GM23338 (cell line): ENCODE results near the gene DPH1. TPM values are rescaled to one million over a fixed set of nuclear protein-coding genes. Genes with fewer than 3 reads are reported as not detected.
"Not testable (repeated sequence)": the region's sequence is repeated elsewhere in the genome, so short reads cannot be mapped to it uniquely, and the experiment has no call there.

Experiments
- ATAC-seq: fragments of 200-7000 bp; cut with Tn5 transposase; 3 replicates; pipeline ENCODE4 v1.9.1; 2020
- DNase-seq: peaks from one replicate; pipeline ENCODE4 v3.0.0-alpha.2; 2015; ENCODE audit warnings: low spot score
- H2AFZ ChIP-seq: fragments of 200-600 bp; sonication (generic); 2 replicates; pipeline ENCODE4 v1.8.0; 2016; ENCODE audit warnings: antibody characterized with exemption, mild to moderate bottlenecking, moderate library complexity
- H3F3A ChIP-seq: fragments of 200-600 bp; sonication (generic); replicated peaks from 2 replicates; pipeline ENCODE4 v1.8.0; 2017; ENCODE audit warnings: antibody characterized with exemption, mixed run types, low read depth
- H3K27ac ChIP-seq: fragments of 200-600 bp; sonication (generic); 2 replicates; pipeline ENCODE4 v1.6.1; 2016; ENCODE audit warnings: low read depth
- H3K27me3 ChIP-seq: fragments of 200-600 bp; sonication (generic); 2 replicates; pipeline ENCODE4 v1.8.0; 2016; ENCODE audit warnings: mild to moderate bottlenecking, mixed run types, moderate library complexity; ENCODE audit not compliant: insufficient read depth
- H3K36me3 ChIP-seq: fragments of 200-600 bp; sonication (generic); 2 replicates; pipeline ENCODE4 v1.8.0; 2016; ENCODE audit warnings: mild to moderate bottlenecking; ENCODE audit not compliant: insufficient read depth
- H3K4me1 ChIP-seq: fragments of 200-600 bp; sonication (generic); 2 replicates; pipeline ENCODE4 v1.8.0; 2016; ENCODE audit warnings: mild to moderate bottlenecking, moderate library complexity; ENCODE audit not compliant: insufficient read depth
- H3K4me2 ChIP-seq: fragments of 200-600 bp; sonication (generic); 2 replicates; pipeline ENCODE4 v1.7.1; 2017; ENCODE audit warnings: mixed run types
- H3K4me3 ChIP-seq: fragments of 200-600 bp; sonication (generic); 2 replicates; pipeline ENCODE4 v1.6.1; 2016; ENCODE audit warnings: mixed run types
- H3K79me2 ChIP-seq: fragments of 200-600 bp; sonication (generic); replicated peaks from 2 replicates; pipeline ENCODE4 v1.8.0; 2017; ENCODE audit warnings: mild to moderate bottlenecking; ENCODE audit not compliant: insufficient read depth
- H3K9me2 ChIP-seq: fragments of 200-600 bp; sonication (generic); 2 replicates; pipeline ENCODE4 v1.8.0; 2017; ENCODE audit not compliant: insufficient read depth
- H4K20me1 ChIP-seq: fragments of 200-600 bp; sonication (generic); replicated peaks from 2 replicates; pipeline ENCODE4 v1.8.0; 2017; ENCODE audit warnings: mild to moderate bottlenecking; ENCODE audit not compliant: insufficient read depth
- H3K27ac Mint-ChIP-seq: 2 replicates; pipeline ENCODE4 v1.8.0; 2020; ENCODE audit warnings: inconsistent platforms, mild to moderate bottlenecking, moderate library complexity, mixed read lengths
- H3K27me3 Mint-ChIP-seq: 3 replicates; pipeline ENCODE4 v1.8.0; 2022; ENCODE audit warnings: low read depth, mild to moderate bottlenecking, moderate library complexity, mixed read lengths, inconsistent platforms; ENCODE audit not compliant: insufficient read depth, poor library complexity
- H3K36me3 Mint-ChIP-seq: 3 replicates; pipeline ENCODE4 v1.8.0; 2021; ENCODE audit warnings: low read depth, mild to moderate bottlenecking, inconsistent platforms, moderate library complexity, mixed read lengths
- H3K4me1 Mint-ChIP-seq: 3 replicates; pipeline ENCODE4 v1.8.0; 2020; ENCODE audit warnings: mild to moderate bottlenecking, inconsistent platforms, mixed read lengths
- H3K4me3 Mint-ChIP-seq: 3 replicates; pipeline ENCODE4 v1.8.0; 2021; ENCODE audit warnings: moderate library complexity, mild to moderate bottlenecking, inconsistent platforms, mixed read lengths
- H3K9me3 Mint-ChIP-seq: 3 replicates; pipeline ENCODE4 v1.8.0; 2020; ENCODE audit warnings: moderate library complexity, mild to moderate bottlenecking, inconsistent platforms, mixed read lengths
- CREB1 ChIP-seq: fragments of 250-450 bp; sonication (Bioruptor Pico); IDR thresholded peaks from 2 replicates; pipeline ENCODE4 v1.5.0; 2020; ENCODE audit warnings: low read depth, mild to moderate bottlenecking, moderate library complexity
- CTCF ChIP-seq, 2 experiments: fragments of 200-600 bp in 1 of 2; sonication (generic) in 1 of 2; conservative IDR thresholded peaks; 2 replicates each; pipeline versions ENCODE4 v1.5.1 to v1.6.1; 2016 to 2017; ENCODE audit warnings: antibody characterized with exemption in 2 of 2, low read depth in 2 of 2, mild to moderate bottlenecking in 2 of 2, moderate library complexity in 1 of 2
- EZH2 ChIP-seq: fragments of 200-600 bp; sonication (generic); IDR thresholded peaks from one replicate; pipeline ENCODE4 v1.8.0; 2017; ENCODE audit warnings: antibody characterized with exemption, mild to moderate bottlenecking, low read depth; ENCODE audit not compliant: unreplicated experiment
- JUNB ChIP-seq: IDR thresholded peaks from one replicate; pipeline ENCODE4 v1.6.1; 2016; ENCODE audit warnings: antibody characterized with exemption; ENCODE audit not compliant: unreplicated experiment
- NANOG ChIP-seq: IDR thresholded peaks from 2 replicates; pipeline ENCODE4 v1.6.1; 2016; ENCODE audit warnings: antibody characterized with exemption, borderline replicate concordance
- ZNF114 ChIP-seq: fragments of 250-450 bp; sonication (Bioruptor Pico); IDR thresholded peaks from 2 replicates; pipeline ENCODE4 v1.5.0; 2020; ENCODE audit warnings: mild to moderate bottlenecking, moderate library complexity
- polyA plus RNA-seq: library from polyadenylated mRNA; unstranded; fragments of >200 nt; fragmentation: Nextera tagmentation; extraction: Ambion mirVana; gene quantifications from 2 replicates; pipeline ENCODE4 v1.2.1, GENCODE V29; 2016
- total RNA-seq: library from RNA; depleted of rRNA; stranded (reverse); fragments of >200 nt; shearing (Covaris generic); gene quantifications from 2 replicates; pipeline ENCODE4 v1.2.3, GENCODE V29; 2014
- TF ChIP-seq, protein P1 (sequence below): fragments of 250-450 bp; sonication (Bioruptor Pico); IDR thresholded peaks from 2 replicates; pipeline ENCODE4 v1.5.0; 2020; ENCODE audit warnings: mild to moderate bottlenecking, moderate library complexity
- TF ChIP-seq, protein P2 (sequence below): IDR thresholded peaks from 2 replicates; pipeline ENCODE4 v1.6.1; 2016; ENCODE audit warnings: antibody characterized with exemption
- TF ChIP-seq, protein P3 (sequence below): IDR thresholded peaks from one replicate; pipeline ENCODE4 v1.6.1; 2018; ENCODE audit warnings: antibody characterized with exemption; ENCODE audit not compliant: unreplicated experiment

DPH1 gene
- total and polyA plus RNA-seq, 2 experiments from 2014 or later, result 11.8 to 28.2 TPM

GRCh38 chr17:1982793-1983366, 47.1 kb upstream of the DPH1 start:
- H3F3A ChIP-seq, H3K4me1 ChIP-seq, H3K9me3 Mint-ChIP-seq, H3K79me2 ChIP-seq, H3K9me2 ChIP-seq, H3K4me3 Mint-ChIP-seq, H3K36me3 Mint-ChIP-seq, H3K4me2 ChIP-seq, H4K20me1 ChIP-seq, H3K36me3 ChIP-seq, H3K27ac Mint-ChIP-seq, H3K4me1 Mint-ChIP-seq, H3K27ac ChIP-seq, H3K4me3 ChIP-seq: not testable (repeated sequence)
- ATAC-seq (peak; percentile 36), DNase-seq (peak; percentile 30)
- H3K27me3 Mint-ChIP-seq, result peaks cover 16% of the 10 kb centered on the region
- Histone ChIP-seq H2AFZ (0 out of 2 replicates have a peak overlapping the region, but pooled peaks have one; percentile 32), H3K27me3 (peaks cover 13% of the 10 kb centered on the region)

DNA sequence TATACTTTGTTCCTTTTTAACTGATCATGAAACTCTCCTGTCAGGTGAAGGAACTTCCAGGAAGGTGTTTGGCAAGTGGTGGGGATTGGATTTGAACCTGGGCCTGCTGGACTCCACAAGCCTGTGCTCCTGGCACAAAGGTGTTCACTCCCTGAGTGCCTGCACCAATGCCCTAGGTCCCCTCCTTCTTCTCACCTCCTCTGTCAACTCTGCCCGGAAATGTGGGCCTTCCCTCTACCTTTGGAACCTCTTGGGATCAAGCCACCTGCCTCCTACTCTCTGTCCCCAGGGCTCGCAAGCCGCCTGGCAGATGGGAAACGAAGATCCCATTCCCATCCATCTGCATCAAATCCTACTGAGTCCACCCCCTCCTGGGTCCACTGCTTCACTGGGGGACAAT, 44.9 kb upstream of the DPH1 start:
- H3K27me3 ChIP-seq, result no peaks in the 10 kb centered on the region
- peaks cover 8% of the 10 kb centered on the region; the same call in 2 of the 3 replicates for H3K4me1 Mint-ChIP-seq
- peaks cover 15% of the 10 kb centered on the region for H3K27me3 Mint-ChIP-seq
- DNase-seq, result no peak
- no peaks in the 10 kb centered on the region for H3K4me1 ChIP-seq
- H3F3A ChIP-seq, result no peaks in the 10 kb centered on the region
- no peak overlapping the region for H2AFZ ChIP-seq
- H3K27ac ChIP-seq, result no peak overlapping the region
- no peak overlapping the region for H3K4me2 ChIP-seq
- H3K36me3 Mint-ChIP-seq, result no peaks in the 10 kb centered on the region
- ATAC-seq, result no peak
- H3K9me2 ChIP-seq, result no peaks in the 10 kb centered on the region
- H3K9me3 Mint-ChIP-seq, result no peaks in the 10 kb centered on the region
- H4K20me1 ChIP-seq, result no peaks in the 10 kb centered on the region
- no peaks in the 10 kb centered on the region for H3K79me2 ChIP-seq
- H3K4me3 Mint-ChIP-seq, result no peak overlapping the region
- H3K36me3 ChIP-seq, result no peaks in the 10 kb centered on the region
- no peak overlapping the region for H3K27ac Mint-ChIP-seq
- H3K4me3 ChIP-seq, result no peak overlapping the region
- TF ChIP-seq ZNF114 (CRISPR knock-in tag), result no peak
- TF ChIP-seq, protein P1, sequence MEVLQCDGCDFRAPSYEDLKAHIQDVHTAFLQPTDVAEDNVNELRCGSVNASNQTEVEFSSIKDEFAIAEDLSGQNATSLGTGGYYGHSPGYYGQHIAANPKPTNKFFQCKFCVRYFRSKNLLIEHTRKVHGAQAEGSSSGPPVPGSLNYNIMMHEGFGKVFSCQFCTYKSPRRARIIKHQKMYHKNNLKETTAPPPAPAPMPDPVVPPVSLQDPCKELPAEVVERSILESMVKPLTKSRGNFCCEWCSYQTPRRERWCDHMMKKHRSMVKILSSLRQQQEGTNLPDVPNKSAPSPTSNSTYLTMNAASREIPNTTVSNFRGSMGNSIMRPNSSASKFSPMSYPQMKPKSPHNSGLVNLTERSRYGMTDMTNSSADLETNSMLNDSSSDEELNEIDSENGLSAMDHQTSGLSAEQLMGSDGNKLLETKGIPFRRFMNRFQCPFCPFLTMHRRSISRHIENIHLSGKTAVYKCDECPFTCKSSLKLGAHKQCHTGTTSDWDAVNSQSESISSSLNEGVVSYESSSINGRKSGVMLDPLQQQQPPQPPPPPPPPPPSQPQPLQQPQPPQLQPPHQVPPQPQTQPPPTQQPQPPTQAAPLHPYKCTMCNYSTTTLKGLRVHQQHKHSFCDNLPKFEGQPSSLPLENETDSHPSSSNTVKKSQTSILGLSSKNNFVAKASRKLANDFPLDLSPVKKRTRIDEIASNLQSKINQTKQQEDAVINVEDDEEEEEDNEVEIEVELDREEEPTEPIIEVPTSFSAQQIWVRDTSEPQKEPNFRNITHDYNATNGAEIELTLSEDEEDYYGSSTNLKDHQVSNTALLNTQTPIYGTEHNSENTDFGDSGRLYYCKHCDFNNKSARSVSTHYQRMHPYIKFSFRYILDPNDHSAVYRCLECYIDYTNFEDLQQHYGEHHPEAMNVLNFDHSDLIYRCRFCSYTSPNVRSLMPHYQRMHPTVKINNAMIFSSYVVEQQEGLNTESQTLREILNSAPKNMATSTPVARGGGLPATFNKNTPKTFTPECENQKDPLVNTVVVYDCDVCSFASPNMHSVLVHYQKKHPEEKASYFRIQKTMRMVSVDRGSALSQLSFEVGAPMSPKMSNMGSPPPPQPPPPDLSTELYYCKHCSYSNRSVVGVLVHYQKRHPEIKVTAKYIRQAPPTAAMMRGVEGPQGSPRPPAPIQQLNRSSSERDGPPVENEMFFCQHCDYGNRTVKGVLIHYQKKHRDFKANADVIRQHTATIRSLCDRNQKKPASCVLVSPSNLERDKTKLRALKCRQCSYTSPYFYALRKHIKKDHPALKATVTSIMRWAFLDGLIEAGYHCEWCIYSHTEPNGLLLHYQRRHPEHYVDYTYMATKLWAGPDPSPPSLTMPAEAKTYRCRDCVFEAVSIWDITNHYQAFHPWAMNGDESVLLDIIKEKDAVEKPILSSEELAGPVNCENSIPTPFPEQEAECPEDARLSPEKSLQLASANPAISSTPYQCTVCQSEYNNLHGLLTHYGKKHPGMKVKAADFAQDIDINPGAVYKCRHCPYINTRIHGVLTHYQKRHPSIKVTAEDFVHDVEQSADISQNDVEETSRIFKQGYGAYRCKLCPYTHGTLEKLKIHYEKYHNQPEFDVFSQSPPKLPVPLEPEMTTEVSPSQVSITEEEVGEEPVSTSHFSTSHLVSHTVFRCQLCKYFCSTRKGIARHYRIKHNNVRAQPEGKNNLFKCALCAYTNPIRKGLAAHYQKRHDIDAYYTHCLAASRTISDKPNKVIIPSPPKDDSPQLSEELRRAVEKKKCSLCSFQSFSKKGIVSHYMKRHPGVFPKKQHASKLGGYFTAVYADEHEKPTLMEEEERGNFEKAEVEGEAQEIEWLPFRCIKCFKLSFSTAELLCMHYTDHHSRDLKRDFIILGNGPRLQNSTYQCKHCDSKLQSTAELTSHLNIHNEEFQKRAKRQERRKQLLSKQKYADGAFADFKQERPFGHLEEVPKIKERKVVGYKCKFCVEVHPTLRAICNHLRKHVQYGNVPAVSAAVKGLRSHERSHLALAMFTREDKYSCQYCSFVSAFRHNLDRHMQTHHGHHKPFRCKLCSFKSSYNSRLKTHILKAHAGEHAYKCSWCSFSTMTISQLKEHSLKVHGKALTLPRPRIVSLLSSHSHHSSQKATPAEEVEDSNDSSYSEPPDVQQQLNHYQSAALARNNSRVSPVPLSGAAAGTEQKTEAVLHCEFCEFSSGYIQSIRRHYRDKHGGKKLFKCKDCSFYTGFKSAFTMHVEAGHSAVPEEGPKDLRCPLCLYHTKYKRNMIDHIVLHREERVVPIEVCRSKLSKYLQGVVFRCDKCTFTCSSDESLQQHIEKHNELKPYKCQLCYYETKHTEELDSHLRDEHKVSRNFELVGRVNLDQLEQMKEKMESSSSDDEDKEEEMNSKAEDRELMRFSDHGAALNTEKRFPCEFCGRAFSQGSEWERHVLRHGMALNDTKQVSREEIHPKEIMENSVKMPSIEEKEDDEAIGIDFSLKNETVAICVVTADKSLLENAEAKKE, result no peak
- TF ChIP-seq NANOG, result no peak
- TF ChIP-seq EZH2, result no peak
- no peak for TF ChIP-seq CREB1 (CRISPR knock-in tag)
- TF ChIP-seq CTCF (conservative IDR thresholded peaks at IDR 0.05; ENCODE audit: low read depth in 2 of 2), result no peak
- no peak for TF ChIP-seq JUNB
- TF ChIP-seq, protein P2, sequence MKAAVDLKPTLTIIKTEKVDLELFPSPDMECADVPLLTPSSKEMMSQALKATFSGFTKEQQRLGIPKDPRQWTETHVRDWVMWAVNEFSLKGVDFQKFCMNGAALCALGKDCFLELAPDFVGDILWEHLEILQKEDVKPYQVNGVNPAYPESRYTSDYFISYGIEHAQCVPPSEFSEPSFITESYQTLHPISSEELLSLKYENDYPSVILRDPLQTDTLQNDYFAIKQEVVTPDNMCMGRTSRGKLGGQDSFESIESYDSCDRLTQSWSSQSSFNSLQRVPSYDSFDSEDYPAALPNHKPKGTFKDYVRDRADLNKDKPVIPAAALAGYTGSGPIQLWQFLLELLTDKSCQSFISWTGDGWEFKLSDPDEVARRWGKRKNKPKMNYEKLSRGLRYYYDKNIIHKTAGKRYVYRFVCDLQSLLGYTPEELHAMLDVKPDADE, result no peak
- TF ChIP-seq, protein P3, sequence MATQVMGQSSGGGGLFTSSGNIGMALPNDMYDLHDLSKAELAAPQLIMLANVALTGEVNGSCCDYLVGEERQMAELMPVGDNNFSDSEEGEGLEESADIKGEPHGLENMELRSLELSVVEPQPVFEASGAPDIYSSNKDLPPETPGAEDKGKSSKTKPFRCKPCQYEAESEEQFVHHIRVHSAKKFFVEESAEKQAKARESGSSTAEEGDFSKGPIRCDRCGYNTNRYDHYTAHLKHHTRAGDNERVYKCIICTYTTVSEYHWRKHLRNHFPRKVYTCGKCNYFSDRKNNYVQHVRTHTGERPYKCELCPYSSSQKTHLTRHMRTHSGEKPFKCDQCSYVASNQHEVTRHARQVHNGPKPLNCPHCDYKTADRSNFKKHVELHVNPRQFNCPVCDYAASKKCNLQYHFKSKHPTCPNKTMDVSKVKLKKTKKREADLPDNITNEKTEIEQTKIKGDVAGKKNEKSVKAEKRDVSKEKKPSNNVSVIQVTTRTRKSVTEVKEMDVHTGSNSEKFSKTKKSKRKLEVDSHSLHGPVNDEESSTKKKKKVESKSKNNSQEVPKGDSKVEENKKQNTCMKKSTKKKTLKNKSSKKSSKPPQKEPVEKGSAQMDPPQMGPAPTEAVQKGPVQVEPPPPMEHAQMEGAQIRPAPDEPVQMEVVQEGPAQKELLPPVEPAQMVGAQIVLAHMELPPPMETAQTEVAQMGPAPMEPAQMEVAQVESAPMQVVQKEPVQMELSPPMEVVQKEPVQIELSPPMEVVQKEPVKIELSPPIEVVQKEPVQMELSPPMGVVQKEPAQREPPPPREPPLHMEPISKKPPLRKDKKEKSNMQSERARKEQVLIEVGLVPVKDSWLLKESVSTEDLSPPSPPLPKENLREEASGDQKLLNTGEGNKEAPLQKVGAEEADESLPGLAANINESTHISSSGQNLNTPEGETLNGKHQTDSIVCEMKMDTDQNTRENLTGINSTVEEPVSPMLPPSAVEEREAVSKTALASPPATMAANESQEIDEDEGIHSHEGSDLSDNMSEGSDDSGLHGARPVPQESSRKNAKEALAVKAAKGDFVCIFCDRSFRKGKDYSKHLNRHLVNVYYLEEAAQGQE, result no peak
